Fibroblast of villous mesenchyme (primary cell): ENCODE data around the gene BBLN. TPM values are rescaled to one million over a fixed set of nuclear protein-coding genes. Genes with fewer than 3 reads are reported as not detected.
A peak's percentile ranks its signal among the peaks of the same experiment; 100 is the strongest.

ENCODE experiments used
- DNase-seq: peaks from one replicate; pipeline ENCODE4 v3.0.0-alpha.2; 2010; ENCODE audit warnings: low read depth
- H3K4me3 ChIP-seq: 2 replicates; pipeline ENCODE4 v1.5.1; 2011; ENCODE audit warnings: low read depth, mild to moderate bottlenecking, low read length
- total RNA-seq: library from RNA; depleted of rRNA; stranded (reverse); fragments of >200 nt; gene quantifications from 2 replicates; pipeline ENCODE4 v1.2.3, GENCODE V29; 2012
- TF ChIP-seq, protein P1 (sequence below): IDR thresholded peaks from 2 replicates; pipeline ENCODE4 v1.5.1; 2012; ENCODE audit warnings: low read depth, mild to moderate bottlenecking, low read length; ENCODE audit not compliant: insufficient read depth

Gene BBLN
- total RNA-seq, 1 donor = 19.4 TPM

DNA sequence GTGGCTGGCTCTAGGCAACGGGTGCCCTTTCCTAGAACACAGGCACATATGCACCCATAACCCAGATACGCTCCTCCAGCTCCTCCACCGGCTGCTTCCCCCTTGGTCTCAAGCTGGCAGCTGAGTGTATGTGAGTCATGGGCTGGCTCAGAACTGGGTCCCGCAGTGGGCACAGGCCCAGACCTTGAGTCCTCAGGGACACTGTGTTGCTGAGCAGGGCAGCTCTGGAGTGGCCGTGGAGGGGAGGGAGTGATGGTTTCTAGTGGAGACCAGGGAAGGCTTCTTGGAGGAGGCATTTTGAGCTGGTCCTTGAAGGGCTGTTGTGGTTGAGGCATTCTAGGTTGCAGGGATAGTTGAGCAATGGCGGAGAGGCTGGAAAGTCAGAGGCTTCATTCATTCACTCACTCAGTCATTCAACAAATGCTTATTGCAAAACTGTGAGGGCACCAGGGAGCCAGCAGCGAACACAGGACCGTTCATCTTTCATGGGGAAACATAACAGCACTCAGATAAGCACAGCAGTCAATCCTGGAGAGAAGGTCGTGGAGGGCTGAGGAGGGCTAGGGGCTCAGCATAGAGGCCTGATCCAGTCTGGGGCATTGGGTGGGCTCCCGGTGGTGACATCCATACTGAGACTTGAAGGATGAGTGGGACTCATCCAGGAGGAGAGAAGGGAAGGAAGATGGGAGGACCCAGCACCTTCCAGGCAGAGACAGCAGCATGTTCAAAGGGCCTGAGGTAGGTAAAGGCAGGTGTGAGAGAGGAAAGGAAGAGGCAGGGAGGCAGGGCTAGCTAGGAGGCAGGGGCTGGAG is 2.4 kb downstream of the BBLN start:
- H3K4me3 ChIP-seq = no peak overlapping the region
- TF ChIP-seq, protein P1, sequence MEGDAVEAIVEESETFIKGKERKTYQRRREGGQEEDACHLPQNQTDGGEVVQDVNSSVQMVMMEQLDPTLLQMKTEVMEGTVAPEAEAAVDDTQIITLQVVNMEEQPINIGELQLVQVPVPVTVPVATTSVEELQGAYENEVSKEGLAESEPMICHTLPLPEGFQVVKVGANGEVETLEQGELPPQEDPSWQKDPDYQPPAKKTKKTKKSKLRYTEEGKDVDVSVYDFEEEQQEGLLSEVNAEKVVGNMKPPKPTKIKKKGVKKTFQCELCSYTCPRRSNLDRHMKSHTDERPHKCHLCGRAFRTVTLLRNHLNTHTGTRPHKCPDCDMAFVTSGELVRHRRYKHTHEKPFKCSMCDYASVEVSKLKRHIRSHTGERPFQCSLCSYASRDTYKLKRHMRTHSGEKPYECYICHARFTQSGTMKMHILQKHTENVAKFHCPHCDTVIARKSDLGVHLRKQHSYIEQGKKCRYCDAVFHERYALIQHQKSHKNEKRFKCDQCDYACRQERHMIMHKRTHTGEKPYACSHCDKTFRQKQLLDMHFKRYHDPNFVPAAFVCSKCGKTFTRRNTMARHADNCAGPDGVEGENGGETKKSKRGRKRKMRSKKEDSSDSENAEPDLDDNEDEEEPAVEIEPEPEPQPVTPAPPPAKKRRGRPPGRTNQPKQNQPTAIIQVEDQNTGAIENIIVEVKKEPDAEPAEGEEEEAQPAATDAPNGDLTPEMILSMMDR = no peak
- DNase-seq = no peak

DNA sequence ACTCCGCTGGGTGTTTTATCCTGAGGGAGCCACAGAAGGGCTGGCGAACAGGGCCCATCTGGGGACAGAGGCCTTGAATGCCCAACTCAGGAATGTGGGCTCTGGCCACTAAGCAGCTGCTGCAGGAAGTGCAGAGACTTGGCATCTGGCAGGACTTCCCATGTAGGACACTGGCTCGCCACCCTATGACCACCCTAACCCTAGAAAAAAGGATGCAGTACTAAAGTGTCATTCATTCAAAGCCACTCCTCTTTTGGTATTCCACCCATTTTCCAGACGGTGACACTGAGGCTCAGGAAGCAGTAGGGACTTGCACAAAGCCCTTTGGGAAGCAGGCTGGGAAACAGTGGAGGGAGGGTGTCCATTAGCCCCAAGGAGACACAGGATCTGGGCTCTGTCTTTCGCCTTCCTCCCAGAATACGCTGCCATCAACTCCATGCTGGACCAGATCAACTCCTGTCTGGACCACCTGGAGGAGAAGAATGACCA is 3.0 kb downstream of the BBLN start:
- TF ChIP-seq, protein P1 = no peak
- DNase-seq = no peak
- no peak overlapping the region for H3K4me3 ChIP-seq

DNA sequence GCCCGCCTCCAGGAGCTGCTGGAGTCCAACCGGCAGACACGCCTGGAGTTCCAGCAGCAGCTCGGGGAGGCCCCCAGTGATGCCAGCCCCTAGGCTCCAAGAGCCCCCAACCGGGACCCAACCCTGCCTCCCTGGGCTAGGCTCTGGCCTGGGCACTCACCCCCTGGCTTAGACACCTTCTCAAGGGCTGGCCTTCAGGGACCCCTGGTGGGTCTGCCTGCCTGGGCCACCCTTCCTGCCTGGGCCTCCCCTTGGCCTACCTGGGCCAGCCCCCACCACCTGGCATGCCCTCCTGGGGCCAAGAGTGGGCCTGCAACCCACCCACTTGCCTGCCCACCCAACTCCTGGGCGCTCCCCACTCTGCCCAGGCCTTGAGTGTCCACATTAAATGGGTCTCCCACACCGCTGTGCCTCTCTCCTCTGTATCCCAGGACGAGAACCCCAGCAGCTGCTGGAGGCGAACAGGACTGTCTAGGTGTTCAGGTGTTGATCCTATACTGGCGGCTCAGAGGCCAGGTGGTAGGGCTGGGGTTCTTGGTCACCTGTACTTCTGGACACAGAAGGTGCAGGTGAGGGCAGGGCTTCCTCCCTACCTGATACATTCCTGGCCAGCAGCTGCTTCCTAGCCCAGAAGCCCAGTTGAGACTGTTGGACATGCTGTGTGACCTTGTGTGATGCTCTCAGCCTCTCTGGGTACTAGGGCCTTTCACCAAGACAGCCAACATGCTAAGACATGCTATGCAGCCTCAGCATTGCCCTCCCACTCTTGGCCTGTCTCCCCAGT is 3.6 kb downstream of the BBLN start:
- TF ChIP-seq, protein P1 = no peak
- no peak overlapping the region for H3K4me3 ChIP-seq
- no peak for DNase-seq

DNA sequence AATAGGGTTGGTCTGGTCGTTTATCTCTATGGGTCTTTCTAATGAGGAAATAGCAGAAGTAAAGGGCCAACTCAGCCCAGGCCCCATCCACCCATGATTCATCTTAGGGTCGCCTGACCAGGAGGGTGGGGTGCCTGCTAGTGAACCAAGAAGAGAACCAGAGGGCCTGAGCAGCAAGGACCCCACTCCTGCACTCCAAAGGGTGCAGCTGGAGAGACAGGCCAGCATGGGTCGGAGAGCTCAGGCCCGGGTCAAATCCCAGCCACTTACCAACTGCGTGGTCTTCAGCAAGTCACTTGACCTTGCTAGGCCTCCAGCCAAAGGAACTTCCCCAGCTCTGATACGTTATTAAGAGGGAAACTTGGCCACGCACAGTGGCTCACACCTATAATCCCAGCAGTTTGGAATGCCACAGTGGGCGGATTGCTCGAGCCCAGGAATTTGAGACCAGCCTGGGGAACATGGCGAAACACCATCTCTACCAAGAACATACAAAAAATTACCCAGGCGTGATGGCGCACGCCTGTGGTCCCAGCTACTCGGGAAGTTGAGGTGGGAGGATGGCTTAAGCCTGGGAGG is 4.3 kb downstream of the BBLN start:
- TF ChIP-seq, protein P1 = no peak
- DNase-seq = peak; percentile 9

DNA sequence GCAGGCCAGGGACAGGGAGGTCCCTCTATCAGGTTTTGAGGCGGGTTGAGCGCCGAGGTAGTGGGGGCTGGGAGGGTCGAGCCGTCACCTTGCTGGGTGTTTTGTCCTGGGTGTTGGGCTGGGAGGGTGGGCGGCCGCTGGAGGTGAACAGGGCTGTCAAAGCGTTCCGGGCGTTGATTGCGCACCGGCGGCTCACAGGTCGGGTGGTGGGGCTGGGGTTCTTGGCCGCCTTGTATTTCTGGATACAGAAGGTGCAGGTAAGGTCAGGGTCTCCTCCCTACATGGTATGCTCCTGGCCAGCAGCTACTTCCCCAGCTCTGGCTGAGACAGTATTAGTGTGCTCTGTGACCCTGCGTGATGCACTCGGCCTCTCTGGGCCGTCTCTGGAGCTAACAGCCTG is 6.1 kb downstream of the BBLN start:
- DNase-seq = no peak
- TF ChIP-seq, protein P1 = no peak
- no peak overlapping the region for H3K4me3 ChIP-seq

More for the DNA sequence above, 4.3 kb downstream of the BBLN start:
- no peak overlapping the region for H3K4me3 ChIP-seq

DNA sequence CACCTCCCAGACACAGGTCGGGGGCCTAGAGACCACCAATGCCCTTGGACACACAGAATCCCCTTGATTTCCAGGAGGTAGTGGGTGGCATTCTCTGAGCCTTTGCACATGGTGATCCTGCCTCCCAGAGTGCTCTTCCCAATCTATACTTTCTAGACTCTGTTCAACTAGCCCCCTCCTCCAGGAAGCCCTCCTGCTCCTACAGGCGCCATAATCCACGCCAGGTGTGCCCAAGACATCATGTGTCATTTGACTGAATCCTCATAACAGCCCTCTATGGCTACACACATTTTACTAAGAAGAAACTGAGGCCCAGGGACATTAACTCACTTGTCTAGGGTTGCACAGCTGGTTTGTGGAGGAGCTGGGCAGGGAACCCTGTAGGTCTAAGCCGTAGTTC is 7.1 kb downstream of the BBLN start:
- TF ChIP-seq, protein P1 = no peak
- no peak overlapping the region for H3K4me3 ChIP-seq
- no peak for DNase-seq
